ENCODE measurements around the gene STEAP2. TPM values are rescaled to one million over a fixed set of nuclear protein-coding genes. Genes with fewer than 3 reads are reported as not detected.

STEAP2 gene
- total RNA-seq, 1 donor from 2014 or later = 3.3 TPM

GRCh38 chr7:90227259-90227658 is 15.7 kb downstream of the STEAP2 start:
- no peak for DNase-seq (ENCODE audit: extremely low spot score, unreplicated experiment)
- TF ChIP-seq, protein P1, sequence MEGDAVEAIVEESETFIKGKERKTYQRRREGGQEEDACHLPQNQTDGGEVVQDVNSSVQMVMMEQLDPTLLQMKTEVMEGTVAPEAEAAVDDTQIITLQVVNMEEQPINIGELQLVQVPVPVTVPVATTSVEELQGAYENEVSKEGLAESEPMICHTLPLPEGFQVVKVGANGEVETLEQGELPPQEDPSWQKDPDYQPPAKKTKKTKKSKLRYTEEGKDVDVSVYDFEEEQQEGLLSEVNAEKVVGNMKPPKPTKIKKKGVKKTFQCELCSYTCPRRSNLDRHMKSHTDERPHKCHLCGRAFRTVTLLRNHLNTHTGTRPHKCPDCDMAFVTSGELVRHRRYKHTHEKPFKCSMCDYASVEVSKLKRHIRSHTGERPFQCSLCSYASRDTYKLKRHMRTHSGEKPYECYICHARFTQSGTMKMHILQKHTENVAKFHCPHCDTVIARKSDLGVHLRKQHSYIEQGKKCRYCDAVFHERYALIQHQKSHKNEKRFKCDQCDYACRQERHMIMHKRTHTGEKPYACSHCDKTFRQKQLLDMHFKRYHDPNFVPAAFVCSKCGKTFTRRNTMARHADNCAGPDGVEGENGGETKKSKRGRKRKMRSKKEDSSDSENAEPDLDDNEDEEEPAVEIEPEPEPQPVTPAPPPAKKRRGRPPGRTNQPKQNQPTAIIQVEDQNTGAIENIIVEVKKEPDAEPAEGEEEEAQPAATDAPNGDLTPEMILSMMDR (conservative IDR thresholded peaks at IDR 0.05) = no peak
- H3K27ac Mint-ChIP-seq = no peak overlapping the region
- H3K27me3 Mint-ChIP-seq = no peaks in the 10 kb centered on the region
- no peaks in the 10 kb centered on the region for H3K9me3 Mint-ChIP-seq
- no peaks in the 10 kb centered on the region for H3K36me3 Mint-ChIP-seq
- no peaks in the 10 kb centered on the region for H3K4me1 Mint-ChIP-seq (ENCODE audit: unreplicated experiment)
- H3K4me3 Mint-ChIP-seq = no peak overlapping the region

GRCh38 chr7:90229682-90230081 is 18.1 kb downstream of the STEAP2 start:
- no peaks in the 10 kb centered on the region for H3K36me3 Mint-ChIP-seq
- DNase-seq (ENCODE audit: extremely low spot score, unreplicated experiment) = no peak
- no peak overlapping the region for H3K4me3 Mint-ChIP-seq
- H3K27ac Mint-ChIP-seq = no peak overlapping the region
- H3K27me3 Mint-ChIP-seq = no peaks in the 10 kb centered on the region
- no peaks in the 10 kb centered on the region for H3K9me3 Mint-ChIP-seq
- TF ChIP-seq, protein P1 (conservative IDR thresholded peaks at IDR 0.05) = no peak
- H3K4me1 Mint-ChIP-seq (ENCODE audit: unreplicated experiment) = no peaks in the 10 kb centered on the region

GRCh38 chr7:90230834-90231233 is 19.3 kb downstream of the STEAP2 start:
- Mint-ChIP-seq H3K9me3 (no peaks in the 10 kb centered on the region), H3K27ac (no peak overlapping the region), H3K27me3 (no peaks in the 10 kb centered on the region), H3K4me3 (no peak overlapping the region), H3K36me3 (no peaks in the 10 kb centered on the region), H3K4me1 (ENCODE audit: unreplicated experiment) (no peaks in the 10 kb centered on the region)
- no peak for DNase-seq (ENCODE audit: extremely low spot score, unreplicated experiment)
- TF ChIP-seq, protein P1 (conservative IDR thresholded peaks at IDR 0.05) = no peak

DNA sequence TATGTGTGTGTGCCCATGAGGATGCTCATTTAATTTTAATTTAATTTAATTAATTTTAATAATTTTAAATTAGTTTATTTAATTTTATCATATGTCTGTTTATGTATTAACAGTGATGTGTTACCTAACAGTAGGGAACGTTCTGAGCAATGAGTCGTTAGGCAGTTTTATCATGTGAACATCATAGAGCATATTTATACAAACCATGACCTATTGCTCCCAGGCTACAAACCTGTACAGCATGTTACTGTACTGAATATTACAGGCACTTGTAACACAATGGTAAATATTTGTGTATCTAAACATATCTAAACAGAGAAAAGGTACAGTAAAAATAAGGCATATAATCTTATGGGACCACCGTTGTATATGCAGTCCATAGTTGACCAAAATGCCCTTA is 19.8 kb downstream of the STEAP2 start:
- Mint-ChIP-seq H3K36me3 (no peaks in the 10 kb centered on the region), H3K27ac (no peak overlapping the region), H3K9me3 (no peaks in the 10 kb centered on the region), H3K4me1 (ENCODE audit: unreplicated experiment) (no peaks in the 10 kb centered on the region), H3K27me3 (no peaks in the 10 kb centered on the region), H3K4me3 (no peak overlapping the region)
- no peak for DNase-seq (ENCODE audit: extremely low spot score, unreplicated experiment)
- TF ChIP-seq, protein P1 (conservative IDR thresholded peaks at IDR 0.05) = no peak

DNA sequence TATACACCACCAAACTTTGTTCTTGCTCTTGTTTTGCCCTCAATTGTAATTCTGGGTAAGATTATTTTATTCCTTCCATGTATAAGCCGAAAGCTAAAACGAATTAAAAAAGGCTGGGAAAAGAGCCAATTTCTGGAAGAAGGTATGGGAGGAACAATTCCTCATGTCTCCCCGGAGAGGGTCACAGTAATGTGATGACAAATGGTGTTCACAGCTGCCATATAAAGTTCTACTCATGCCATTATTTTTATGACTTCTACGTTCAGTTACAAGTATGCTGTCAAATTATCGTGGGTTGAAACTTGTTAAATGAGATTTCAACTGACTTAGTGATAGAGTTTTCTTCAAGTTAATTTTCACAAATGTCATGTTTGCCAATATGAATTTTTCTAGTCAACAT is 20.9 kb downstream of the STEAP2 start:
- no peaks in the 10 kb centered on the region for H3K27me3 Mint-ChIP-seq
- DNase-seq (ENCODE audit: extremely low spot score, unreplicated experiment) = no peak
- H3K27ac Mint-ChIP-seq = no peak overlapping the region
- TF ChIP-seq, protein P1 (conservative IDR thresholded peaks at IDR 0.05) = no peak
- H3K4me3 Mint-ChIP-seq = no peak overlapping the region
- no peaks in the 10 kb centered on the region for H3K36me3 Mint-ChIP-seq
- H3K9me3 Mint-ChIP-seq = no peaks in the 10 kb centered on the region
- no peaks in the 10 kb centered on the region for H3K4me1 Mint-ChIP-seq (ENCODE audit: unreplicated experiment)

DNA sequence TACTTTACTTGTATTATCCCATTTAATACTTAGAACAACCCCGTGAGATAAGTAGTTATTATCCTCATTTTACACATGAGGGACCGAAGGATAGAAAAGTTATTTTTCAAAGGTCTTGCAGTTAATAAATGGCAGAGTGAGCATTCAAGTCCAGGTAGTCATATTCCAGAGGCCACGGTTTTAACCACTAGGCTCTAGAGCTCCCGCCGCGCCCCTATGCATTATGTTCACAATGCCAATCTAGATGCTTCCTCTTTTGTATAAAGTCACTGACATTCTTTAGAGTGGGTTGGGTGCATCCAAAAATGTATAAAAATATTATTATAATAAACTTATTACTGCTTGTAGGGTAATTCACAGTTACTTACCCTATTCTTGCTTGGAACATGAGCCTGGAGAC is 22.0 kb downstream of the STEAP2 start:
- Mint-ChIP-seq H3K9me3 (no peaks in the 10 kb centered on the region), H3K4me3 (no peak overlapping the region), H3K27ac (no peak overlapping the region), H3K36me3 (no peaks in the 10 kb centered on the region), H3K27me3 (no peaks in the 10 kb centered on the region), H3K4me1 (ENCODE audit: unreplicated experiment) (no peaks in the 10 kb centered on the region)
- no peak for DNase-seq (ENCODE audit: extremely low spot score, unreplicated experiment)
- TF ChIP-seq, protein P1 (conservative IDR thresholded peaks at IDR 0.05) = no peak

All from type B pancreatic cell (in vitro differentiated cells).